ENCODE results near the gene BMF.
"Not testable (repeated sequence)": the region's sequence is repeated elsewhere in the genome, so short reads cannot be mapped to it uniquely, and the experiment has no call there.

BMF gene

GRCh38 chr15:40137303-40138200 lies 28.9 kb upstream of the BMF start:
- Histone ChIP-seq H3K9me2 (replicated peaks; ENCODE audit: insufficient read depth, low read length) (no peaks in the 10 kb centered on the region), H3K27ac (ENCODE audit: low read depth, low read length) (no peak overlapping the region), H4K20me1 (ENCODE audit: low read depth, low read length) (no peaks in the 10 kb centered on the region), H3F3A (ENCODE audit: insufficient read depth) (no peaks in the 10 kb centered on the region), H3K9ac (ENCODE audit: low read length) (no peak overlapping the region), H3K27me3 (ENCODE audit: low read length) (no peaks in the 10 kb centered on the region), H3K36me3 (ENCODE audit: low read length) (no peaks in the 10 kb centered on the region), H3K79me2 (ENCODE audit: insufficient read depth, low read length) (no peaks in the 10 kb centered on the region), H2AFZ (ENCODE audit: low read depth, low read length, severe bottlenecking) (no peak overlapping the region), H3K4me3 (ENCODE audit: insufficient read depth, low read length, poor library complexity, severe bottlenecking) (no peak overlapping the region), H3K4me2 (ENCODE audit: low read depth, low read length, poor library complexity, severe bottlenecking) (no peak overlapping the region), H3K9me3 (ENCODE audit: insufficient read depth, low read length) (no peaks in the 10 kb centered on the region)
- TF ChIP-seq EZH2phosphoT487 (conservative IDR thresholded peaks at IDR 0.05; ENCODE audit: low read length) (no peak), CTCF (IDR thresholded peaks at IDR 0.05; ENCODE audit: insufficient read depth, low read length, poor library complexity, severe bottlenecking) (no peak)

- Histone ChIP-seq H3K4me2 (ENCODE audit: low read depth, low read length, poor library complexity, severe bottlenecking) (no peak overlapping the region), H3F3A (ENCODE audit: insufficient read depth) (no peaks in the 10 kb centered on the region), H3K9me2 (replicated peaks; ENCODE audit: insufficient read depth, low read length) (no peaks in the 10 kb centered on the region), H4K20me1 (ENCODE audit: low read depth, low read length) (no peaks in the 10 kb centered on the region), H3K4me3 (ENCODE audit: insufficient read depth, low read length, poor library complexity, severe bottlenecking) (no peak overlapping the region), H3K27ac (ENCODE audit: low read depth, low read length) (no peak overlapping the region), H3K27me3 (ENCODE audit: low read length) (no peaks in the 10 kb centered on the region), H3K79me2 (ENCODE audit: insufficient read depth, low read length) (no peaks in the 10 kb centered on the region), H2AFZ (ENCODE audit: low read depth, low read length, severe bottlenecking) (no peak overlapping the region), H3K36me3 (ENCODE audit: low read length) (no peaks in the 10 kb centered on the region), H3K9me3 (ENCODE audit: insufficient read depth, low read length) (no peaks in the 10 kb centered on the region), H3K9ac (ENCODE audit: low read length) (no peak overlapping the region)
- TF ChIP-seq CTCF (IDR thresholded peaks at IDR 0.05; ENCODE audit: insufficient read depth, low read length, poor library complexity, severe bottlenecking) = no peak
- TF ChIP-seq EZH2phosphoT487 (conservative IDR thresholded peaks at IDR 0.05; ENCODE audit: low read length) = no peak
These were observed 28.0 kb upstream of the BMF start for GRCh38 chr15:40136470-40137302.

DNA sequence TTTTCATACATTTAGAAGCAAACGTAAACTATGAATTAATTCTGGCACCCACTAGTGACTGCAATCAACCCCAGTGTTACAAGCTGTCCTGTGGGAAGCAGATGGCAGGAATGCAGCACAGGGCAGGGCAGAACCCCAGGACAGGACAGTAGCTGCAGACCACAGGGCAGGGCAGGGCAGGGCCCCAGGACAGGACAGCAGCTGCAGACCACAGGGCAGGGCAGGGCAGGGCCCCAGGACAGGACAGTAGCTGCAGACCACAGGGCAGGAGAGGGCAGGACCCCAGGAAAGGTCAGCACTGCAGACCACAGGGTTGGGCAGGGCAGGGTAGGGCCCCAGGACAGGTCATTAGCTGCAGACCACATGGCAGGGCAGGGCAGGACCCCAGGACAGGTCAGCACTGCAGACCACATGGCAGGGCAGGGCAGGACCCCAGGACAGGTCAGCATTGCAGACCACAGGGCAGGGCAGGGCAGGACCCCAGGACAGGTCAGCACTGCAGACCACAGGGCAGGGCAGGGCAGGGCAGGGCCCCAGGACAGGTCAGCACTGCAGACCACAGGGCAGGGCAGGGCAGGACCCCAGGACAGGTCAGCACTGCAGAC lies 27.3 kb upstream of the BMF start:
- not testable (repeated sequence) for H3K9me2 ChIP-seq (replicated peaks; ENCODE audit: insufficient read depth, low read length); H3F3A ChIP-seq (ENCODE audit: insufficient read depth); H3K4me2 ChIP-seq (ENCODE audit: low read depth, low read length, poor library complexity, severe bottlenecking); H3K9ac ChIP-seq (ENCODE audit: low read length); H3K27ac ChIP-seq (ENCODE audit: low read depth, low read length); H2AFZ ChIP-seq (ENCODE audit: low read depth, low read length, severe bottlenecking); H3K27me3 ChIP-seq (ENCODE audit: low read length); H3K4me3 ChIP-seq (ENCODE audit: insufficient read depth, low read length, poor library complexity, severe bottlenecking); H3K79me2 ChIP-seq (ENCODE audit: insufficient read depth, low read length); H3K9me3 ChIP-seq (ENCODE audit: insufficient read depth, low read length); H3K36me3 ChIP-seq (ENCODE audit: low read length); H4K20me1 ChIP-seq (ENCODE audit: low read depth, low read length)

Measured in SU-DHL-6 (cell line).